GM23338 (cell line): ENCODE measurements around the gene RAB25. TPM values are rescaled to one million over a fixed set of nuclear protein-coding genes. Genes with fewer than 3 reads are reported as not detected.
A peak's percentile ranks its signal among the peaks of the same experiment; 100 is the strongest.

Source experiments
- ATAC-seq: fragments of 200-7000 bp; cut with Tn5 transposase; 3 replicates; pipeline ENCODE4 v1.9.1; 2020
- DNase-seq: peaks from one replicate; pipeline ENCODE4 v3.0.0-alpha.2; 2015; ENCODE audit warnings: low spot score
- H2AFZ ChIP-seq: fragments of 200-600 bp; sonication (generic); 2 replicates; pipeline ENCODE4 v1.8.0; 2016; ENCODE audit warnings: antibody characterized with exemption, mild to moderate bottlenecking, moderate library complexity
- H3F3A ChIP-seq: fragments of 200-600 bp; sonication (generic); replicated peaks from 2 replicates; pipeline ENCODE4 v1.8.0; 2017; ENCODE audit warnings: antibody characterized with exemption, mixed run types, low read depth
- H3K27ac ChIP-seq: fragments of 200-600 bp; sonication (generic); 2 replicates; pipeline ENCODE4 v1.6.1; 2016; ENCODE audit warnings: low read depth
- H3K27me3 ChIP-seq: fragments of 200-600 bp; sonication (generic); 2 replicates; pipeline ENCODE4 v1.8.0; 2016; ENCODE audit warnings: mild to moderate bottlenecking, mixed run types, moderate library complexity; ENCODE audit not compliant: insufficient read depth
- H3K36me3 ChIP-seq: fragments of 200-600 bp; sonication (generic); 2 replicates; pipeline ENCODE4 v1.8.0; 2016; ENCODE audit warnings: mild to moderate bottlenecking; ENCODE audit not compliant: insufficient read depth
- H3K4me1 ChIP-seq: fragments of 200-600 bp; sonication (generic); 2 replicates; pipeline ENCODE4 v1.8.0; 2016; ENCODE audit warnings: mild to moderate bottlenecking, moderate library complexity; ENCODE audit not compliant: insufficient read depth
- H3K4me2 ChIP-seq: fragments of 200-600 bp; sonication (generic); 2 replicates; pipeline ENCODE4 v1.7.1; 2017; ENCODE audit warnings: mixed run types
- H3K4me3 ChIP-seq: fragments of 200-600 bp; sonication (generic); 2 replicates; pipeline ENCODE4 v1.6.1; 2016; ENCODE audit warnings: mixed run types
- H3K79me2 ChIP-seq: fragments of 200-600 bp; sonication (generic); replicated peaks from 2 replicates; pipeline ENCODE4 v1.8.0; 2017; ENCODE audit warnings: mild to moderate bottlenecking; ENCODE audit not compliant: insufficient read depth
- H3K9me2 ChIP-seq: fragments of 200-600 bp; sonication (generic); 2 replicates; pipeline ENCODE4 v1.8.0; 2017; ENCODE audit not compliant: insufficient read depth
- H4K20me1 ChIP-seq: fragments of 200-600 bp; sonication (generic); replicated peaks from 2 replicates; pipeline ENCODE4 v1.8.0; 2017; ENCODE audit warnings: mild to moderate bottlenecking; ENCODE audit not compliant: insufficient read depth
- H3K27ac Mint-ChIP-seq: 2 replicates; pipeline ENCODE4 v1.8.0; 2020; ENCODE audit warnings: inconsistent platforms, mild to moderate bottlenecking, moderate library complexity, mixed read lengths
- H3K27me3 Mint-ChIP-seq: 3 replicates; pipeline ENCODE4 v1.8.0; 2022; ENCODE audit warnings: low read depth, mild to moderate bottlenecking, moderate library complexity, mixed read lengths, inconsistent platforms; ENCODE audit not compliant: insufficient read depth, poor library complexity
- H3K36me3 Mint-ChIP-seq: 3 replicates; pipeline ENCODE4 v1.8.0; 2021; ENCODE audit warnings: low read depth, mild to moderate bottlenecking, inconsistent platforms, moderate library complexity, mixed read lengths
- H3K4me1 Mint-ChIP-seq: 3 replicates; pipeline ENCODE4 v1.8.0; 2020; ENCODE audit warnings: mild to moderate bottlenecking, inconsistent platforms, mixed read lengths
- H3K4me3 Mint-ChIP-seq: 3 replicates; pipeline ENCODE4 v1.8.0; 2021; ENCODE audit warnings: moderate library complexity, mild to moderate bottlenecking, inconsistent platforms, mixed read lengths
- H3K9me3 Mint-ChIP-seq: 3 replicates; pipeline ENCODE4 v1.8.0; 2020; ENCODE audit warnings: moderate library complexity, mild to moderate bottlenecking, inconsistent platforms, mixed read lengths
- CREB1 ChIP-seq: fragments of 250-450 bp; sonication (Bioruptor Pico); IDR thresholded peaks from 2 replicates; pipeline ENCODE4 v1.5.0; 2020; ENCODE audit warnings: low read depth, mild to moderate bottlenecking, moderate library complexity
- CTCF ChIP-seq, 2 experiments: fragments of 200-600 bp in 1 of 2; sonication (generic) in 1 of 2; conservative IDR thresholded peaks; 2 replicates each; pipeline versions ENCODE4 v1.5.1 to v1.6.1; 2016 to 2017; ENCODE audit warnings: antibody characterized with exemption in 2 of 2, low read depth in 2 of 2, mild to moderate bottlenecking in 2 of 2, moderate library complexity in 1 of 2
- EZH2 ChIP-seq: fragments of 200-600 bp; sonication (generic); IDR thresholded peaks from one replicate; pipeline ENCODE4 v1.8.0; 2017; ENCODE audit warnings: antibody characterized with exemption, mild to moderate bottlenecking, low read depth; ENCODE audit not compliant: unreplicated experiment
- EZH2phosphoT487 ChIP-seq: fragments of 200-600 bp; sonication (generic); IDR thresholded peaks from one replicate; pipeline ENCODE4 v1.8.1; 2018; ENCODE audit warnings: antibody characterized with exemption; ENCODE audit not compliant: unreplicated experiment
- JUNB ChIP-seq: IDR thresholded peaks from one replicate; pipeline ENCODE4 v1.6.1; 2016; ENCODE audit warnings: antibody characterized with exemption; ENCODE audit not compliant: unreplicated experiment
- POLR2AphosphoS5 ChIP-seq: IDR thresholded peaks from 2 replicates; pipeline ENCODE4 v1.6.1; 2016; ENCODE audit warnings: antibody characterized with exemption, low read depth
- REST ChIP-seq: IDR thresholded peaks from one replicate; pipeline ENCODE4 v1.6.1; 2018; ENCODE audit warnings: antibody characterized with exemption; ENCODE audit not compliant: unreplicated experiment
- STAT1 ChIP-seq: IDR thresholded peaks from one replicate; pipeline ENCODE4 v1.6.1; 2016; ENCODE audit warnings: antibody characterized with exemption; ENCODE audit not compliant: unreplicated experiment
- polyA plus RNA-seq: library from polyadenylated mRNA; unstranded; fragments of >200 nt; fragmentation: Nextera tagmentation; extraction: Ambion mirVana; gene quantifications from 2 replicates; pipeline ENCODE4 v1.2.1, GENCODE V29; 2016
- total RNA-seq: library from RNA; depleted of rRNA; stranded (reverse); fragments of >200 nt; shearing (Covaris generic); gene quantifications from 2 replicates; pipeline ENCODE4 v1.2.3, GENCODE V29; 2014

The RAB25 gene
- total and polyA plus RNA-seq, 2 experiments from 2014 or later, result 30.0 to 42.7 TPM

DNA sequence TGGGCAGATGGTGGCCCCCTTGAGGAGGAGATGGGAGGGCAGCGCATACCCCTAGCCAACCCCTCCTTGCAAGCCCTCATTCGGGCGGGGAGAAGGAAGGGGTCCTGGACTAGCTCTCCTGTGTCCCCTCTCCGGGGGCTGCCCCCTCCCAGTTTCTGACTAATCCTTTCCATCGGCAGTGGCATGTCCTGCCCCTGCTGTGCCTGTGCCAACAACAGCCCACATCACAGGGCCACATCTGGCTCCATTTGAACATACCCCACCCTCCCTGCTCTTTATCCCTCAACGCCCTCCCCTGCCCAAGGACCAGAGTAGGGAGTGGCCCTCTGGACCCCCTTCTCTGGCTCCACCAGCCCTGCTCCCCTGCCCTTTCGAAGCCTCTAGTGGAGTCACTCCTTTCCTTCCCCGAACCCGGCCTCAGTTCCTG, 42.6 kb downstream of the RAB25 start (continued):
- no peak for TF ChIP-seq REST
- TF ChIP-seq POLR2AphosphoS5, result no peak
- TF ChIP-seq CTCF (conservative IDR thresholded peaks at IDR 0.05; ENCODE audit: low read depth in 2 of 2), result no peak
- TF ChIP-seq EZH2, result no peak
- no peak for TF ChIP-seq EZH2phosphoT487
- TF ChIP-seq CREB1, result no peak
- TF ChIP-seq STAT1, result no peak

- H3K4me1 Mint-ChIP-seq, result peaks cover 59% of the 10 kb centered on the region
- Histone ChIP-seq H3K4me3 (peak overlapping the region; percentile 72; the same call in 1 of the 2 replicates), H3F3A (peaks cover 33% of the 10 kb centered on the region), H2AFZ (no peak overlapping the region), H4K20me1 (peaks cover 5% of the 10 kb centered on the region; the same call in 1 of the 2 replicates), H3K9me2 (no peaks in the 10 kb centered on the region), H3K27me3 (no peaks in the 10 kb centered on the region), H3K4me1 (peaks cover 36% of the 10 kb centered on the region), H3K27ac (peak overlapping the region; percentile 95), H3K36me3 (no peaks in the 10 kb centered on the region), H3K4me2 (peak overlapping the region; percentile 88), H3K79me2 (no peaks in the 10 kb centered on the region)
- DNase-seq (peak; percentile 65), ATAC-seq (peak; percentile 6)
- H3K27ac Mint-ChIP-seq, result peak overlapping the region; percentile 84
- no peak for TF ChIP-seq REST
- TF ChIP-seq JUNB, result no peak
- H3K9me3 Mint-ChIP-seq, result no peaks in the 10 kb centered on the region; the same call in 2 of the 3 replicates
- peaks cover 37% of the 10 kb centered on the region for H3K27me3 Mint-ChIP-seq
- H3K4me3 Mint-ChIP-seq, result no peak overlapping the region; the same call in 2 of the 3 replicates
- no peaks in the 10 kb centered on the region; the same call in 2 of the 3 replicates for H3K36me3 Mint-ChIP-seq
These were observed 43.3 kb downstream of the RAB25 start for GRCh38 chr1:156104065-156104810.
